ENCODE measurements around the gene TTI1. TPM values are rescaled to one million over a fixed set of nuclear protein-coding genes. Genes with fewer than 3 reads are reported as not detected.
"Not testable (repeated sequence)": the region's sequence is repeated elsewhere in the genome, so short reads cannot be mapped to it uniquely, and the experiment has no call there.

The TTI1 gene
- total and polyA plus RNA-seq, 2 donors (not counting 1 experiment from before 2014, with no cell fraction given), result 13.9 to 33.9 TPM

- H3K27ac Mint-ChIP-seq, result no peak overlapping the region
- Histone ChIP-seq H3K4me2 (replicated peaks; ENCODE audit: low read depth, low read length, poor library complexity, severe bottlenecking) (no peak overlapping the region), H4K20me1 (ENCODE audit: control insufficient read depth, insufficient read depth, low read length, poor library complexity, severe bottlenecking) (no peaks in the 10 kb centered on the region), H3K27me3 (replicated peaks in 1 of 4; ENCODE audit: control extremely low read depth in 1 of 4, control insufficient read depth in 3 of 4, insufficient read depth in 4 of 4, low read length in 3 of 4) (peaks cover 0 to 7% (median 0%) of the 10 kb centered on the region in 4 experiments), H3K4me3 (ENCODE audit: control extremely low read depth in 1 of 5, extremely low read depth in 1 of 5, insufficient read depth in 1 of 5, low read depth in 2 of 5, low read length in 4 of 5) (no peak overlapping the region), H3K9ac (ENCODE audit: low read length) (no peak overlapping the region), H3K4me1 (ENCODE audit: control insufficient read depth in 2 of 2, insufficient read depth in 2 of 2, low read length in 2 of 2) (no peaks in the 10 kb centered on the region), H2AFZ (ENCODE audit: insufficient read depth, low read depth, low read length, poor library complexity, severe bottlenecking) (no peak overlapping the region), H3K9me3 (ENCODE audit: control extremely low read depth in 1 of 3, control insufficient read depth in 2 of 3, insufficient read depth in 1 of 3, low read length in 2 of 3) (peaks cover 0 to 12% (median 6%) of the 10 kb centered on the region in 3 donors), H3K79me2 (ENCODE audit: control insufficient read depth, insufficient read depth, low read length) (no peaks in the 10 kb centered on the region), H3K36me3 (replicated peaks in 1 of 2; ENCODE audit: control extremely low read depth in 1 of 2, control insufficient read depth in 1 of 2, extremely low read depth in 1 of 2, insufficient read depth in 2 of 2, low read length in 1 of 2) (no peaks in the 10 kb centered on the region), H3K27ac (ENCODE audit: low read length in 2 of 2) (no peak overlapping the region)
- DNase-seq, result no peak
- H3K27me3 Mint-ChIP-seq, result peaks cover 15% of the 10 kb centered on the region
- H3K4me1 Mint-ChIP-seq, result no peaks in the 10 kb centered on the region
- ATAC-seq (ENCODE audit: low read depth), result no peak
- ChIA-PET CTCF (no interaction called here), POLR2A (no interaction called here)
- intact Hi-C loops (cut with micrococcal nuclease), result no loop called here
- no peak for TF ChIP-seq EZH2 (IDR thresholded peaks at IDR 0.05; ENCODE audit: borderline replicate concordance, insufficient read depth, low read depth, low read length, poor library complexity, severe bottlenecking)
- TF ChIP-seq, protein P1, sequence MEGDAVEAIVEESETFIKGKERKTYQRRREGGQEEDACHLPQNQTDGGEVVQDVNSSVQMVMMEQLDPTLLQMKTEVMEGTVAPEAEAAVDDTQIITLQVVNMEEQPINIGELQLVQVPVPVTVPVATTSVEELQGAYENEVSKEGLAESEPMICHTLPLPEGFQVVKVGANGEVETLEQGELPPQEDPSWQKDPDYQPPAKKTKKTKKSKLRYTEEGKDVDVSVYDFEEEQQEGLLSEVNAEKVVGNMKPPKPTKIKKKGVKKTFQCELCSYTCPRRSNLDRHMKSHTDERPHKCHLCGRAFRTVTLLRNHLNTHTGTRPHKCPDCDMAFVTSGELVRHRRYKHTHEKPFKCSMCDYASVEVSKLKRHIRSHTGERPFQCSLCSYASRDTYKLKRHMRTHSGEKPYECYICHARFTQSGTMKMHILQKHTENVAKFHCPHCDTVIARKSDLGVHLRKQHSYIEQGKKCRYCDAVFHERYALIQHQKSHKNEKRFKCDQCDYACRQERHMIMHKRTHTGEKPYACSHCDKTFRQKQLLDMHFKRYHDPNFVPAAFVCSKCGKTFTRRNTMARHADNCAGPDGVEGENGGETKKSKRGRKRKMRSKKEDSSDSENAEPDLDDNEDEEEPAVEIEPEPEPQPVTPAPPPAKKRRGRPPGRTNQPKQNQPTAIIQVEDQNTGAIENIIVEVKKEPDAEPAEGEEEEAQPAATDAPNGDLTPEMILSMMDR (IDR thresholded peaks at IDR 0.05), result no peak
- WGBS (ENCODE audit: insufficient coverage), result 71% methylated on average over 6 of the region's 6 CpGs
- peaks cover 7% of the 10 kb centered on the region for H3K9me3 Mint-ChIP-seq (ENCODE audit: insufficient read depth)
- no peak overlapping the region for H3K4me3 Mint-ChIP-seq
These were observed 64.3 kb downstream of the TTI1 start for GRCh38 chr20:37968841-37969401.

DNA sequence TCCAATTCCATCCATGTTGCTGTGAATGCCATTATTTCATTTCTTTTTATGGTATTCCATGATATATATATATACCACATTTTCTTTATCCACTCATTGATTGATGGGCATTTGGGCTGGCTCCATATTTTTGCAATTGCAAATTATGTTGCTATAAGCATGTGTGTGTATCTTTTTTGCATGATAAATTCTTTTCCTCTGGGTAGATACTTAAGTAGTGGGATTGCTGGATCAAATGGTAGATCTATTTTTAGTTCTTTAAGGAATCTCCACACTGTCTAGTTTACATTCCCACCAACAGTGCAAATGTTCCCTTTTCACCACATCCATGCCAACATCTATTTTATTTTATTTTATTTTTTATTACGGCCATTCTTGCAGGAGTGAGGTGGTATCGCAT lies 69.8 kb downstream of the TTI1 start:
- H4K20me1 ChIP-seq (ENCODE audit: control insufficient read depth, insufficient read depth, low read length, poor library complexity, severe bottlenecking); H3K27ac ChIP-seq (ENCODE audit: low read length in 2 of 2); H3K4me1 Mint-ChIP-seq; intact Hi-C loops (cut with micrococcal nuclease); H3K79me2 ChIP-seq (ENCODE audit: control insufficient read depth, insufficient read depth, low read length); H3K36me3 ChIP-seq (replicated peaks in 1 of 2; ENCODE audit: control extremely low read depth in 1 of 2, control insufficient read depth in 1 of 2, extremely low read depth in 1 of 2, insufficient read depth in 2 of 2, low read length in 1 of 2); POLR2A ChIA-PET; H3K4me3 Mint-ChIP-seq; H3K4me2 ChIP-seq (replicated peaks; ENCODE audit: low read depth, low read length, poor library complexity, severe bottlenecking); H3K9me3 ChIP-seq (ENCODE audit: control extremely low read depth in 1 of 3, control insufficient read depth in 2 of 3, insufficient read depth in 1 of 3, low read length in 2 of 3); CTCF ChIA-PET; H3K4me1 ChIP-seq (ENCODE audit: control insufficient read depth in 2 of 2, insufficient read depth in 2 of 2, low read length in 2 of 2); H2AFZ ChIP-seq (ENCODE audit: insufficient read depth, low read depth, low read length, poor library complexity, severe bottlenecking); H3K27me3 ChIP-seq (replicated peaks in 1 of 4; ENCODE audit: control extremely low read depth in 1 of 4, control insufficient read depth in 3 of 4, insufficient read depth in 4 of 4, low read length in 3 of 4); H3K9ac ChIP-seq (ENCODE audit: low read length); H3K4me3 ChIP-seq (ENCODE audit: control extremely low read depth in 1 of 5, extremely low read depth in 1 of 5, insufficient read depth in 1 of 5, low read depth in 2 of 5, low read length in 4 of 5); DNase-seq; H3K27ac Mint-ChIP-seq; ATAC-seq (ENCODE audit: low read depth): not testable (repeated sequence)
- Mint-ChIP-seq H3K27me3 (peaks cover 12% of the 10 kb centered on the region), H3K9me3 (ENCODE audit: insufficient read depth) (peaks cover 14% of the 10 kb centered on the region)
- no CpG with 5 or more reads among the region's 2 CpGs for WGBS (ENCODE audit: insufficient coverage)

All from B cell (primary cell).